NCI-H510A treated with DMSO at 0.1 percent for 48 hours (cell line): ENCODE measurements around the gene EXD3.
"Not testable (repeated sequence)": the region's sequence is repeated elsewhere in the genome, so short reads cannot be mapped to it uniquely, and the experiment has no call there.

ENCODE experiments used
- DNase-seq: peaks from one replicate; lab custom pipeline; 2025; lab: John Stamatoyannopoulos, UW

The EXD3 gene

DNA sequence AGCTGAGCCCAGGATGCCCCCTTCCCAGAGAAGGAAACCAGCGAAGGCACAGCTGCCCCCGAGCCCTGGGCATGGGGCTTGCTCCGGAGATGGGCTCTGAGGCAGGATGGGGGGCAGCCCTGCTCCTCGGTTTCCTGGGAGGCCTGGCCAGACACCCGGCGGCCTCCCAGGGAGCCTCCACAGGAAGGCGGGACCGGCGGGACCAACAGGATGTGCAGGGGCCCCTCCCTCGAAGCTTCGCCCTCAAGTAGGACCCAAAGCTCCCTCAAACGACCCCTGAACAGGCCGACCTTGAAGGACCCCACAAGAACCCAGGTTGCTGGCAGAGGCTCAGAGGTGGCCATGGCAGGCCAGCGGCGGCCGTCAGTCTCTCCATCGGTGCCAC, 11.7 kb downstream of the EXD3 start:
- DNase-seq: no peak

DNA sequence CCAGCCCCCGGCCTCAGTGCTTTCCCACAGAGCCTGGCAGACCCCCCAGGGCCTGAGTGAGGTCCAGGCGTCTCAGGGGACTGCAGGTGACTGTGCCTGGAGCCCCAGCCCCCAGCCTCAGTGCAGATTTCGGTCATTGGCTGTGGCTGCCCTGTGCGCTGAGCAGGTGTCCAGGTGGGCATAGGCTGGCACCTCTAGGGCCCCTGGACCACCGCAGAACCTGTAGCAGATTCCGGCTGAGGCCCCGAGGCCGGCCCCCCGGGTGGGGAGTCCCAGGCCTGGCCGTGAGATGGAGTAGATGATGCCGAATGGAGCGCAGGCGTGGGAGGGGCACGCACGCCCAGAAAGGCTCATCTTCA, 12.1 kb downstream of the EXD3 start:
- DNase-seq: no peak

DNA sequence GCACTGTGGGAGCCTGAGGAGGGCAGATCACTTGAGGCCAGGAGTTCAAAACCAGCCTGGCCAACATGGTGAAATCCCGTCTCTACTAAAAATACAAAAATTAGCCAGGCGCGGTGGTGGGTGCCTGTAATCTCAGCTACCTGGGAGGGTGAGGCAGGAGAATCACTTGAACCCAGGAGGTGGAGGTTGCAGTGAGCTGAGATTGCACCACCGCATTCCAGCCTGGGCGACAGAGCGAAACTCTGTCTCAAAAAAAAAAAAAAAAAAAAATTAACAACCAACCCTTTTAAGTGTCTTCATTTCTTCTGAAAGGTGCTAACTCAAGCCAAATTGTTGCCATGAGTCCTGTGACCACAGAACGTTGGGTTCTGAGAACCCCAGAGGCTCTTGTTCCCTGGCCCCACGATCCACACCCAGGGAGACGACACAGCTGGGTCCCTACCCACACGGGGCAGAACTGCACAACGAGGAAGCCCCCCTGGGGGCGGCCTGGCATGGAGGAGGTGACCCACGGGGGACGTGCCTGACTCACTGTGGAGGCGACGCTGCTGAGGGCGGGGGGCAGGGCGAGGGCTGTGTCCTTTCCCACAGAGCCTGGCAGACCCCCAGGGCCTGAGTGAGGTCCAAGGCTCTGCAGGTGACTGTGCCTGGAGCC, 12.6 kb downstream of the EXD3 start:
- DNase-seq: not testable (repeated sequence)

DNA sequence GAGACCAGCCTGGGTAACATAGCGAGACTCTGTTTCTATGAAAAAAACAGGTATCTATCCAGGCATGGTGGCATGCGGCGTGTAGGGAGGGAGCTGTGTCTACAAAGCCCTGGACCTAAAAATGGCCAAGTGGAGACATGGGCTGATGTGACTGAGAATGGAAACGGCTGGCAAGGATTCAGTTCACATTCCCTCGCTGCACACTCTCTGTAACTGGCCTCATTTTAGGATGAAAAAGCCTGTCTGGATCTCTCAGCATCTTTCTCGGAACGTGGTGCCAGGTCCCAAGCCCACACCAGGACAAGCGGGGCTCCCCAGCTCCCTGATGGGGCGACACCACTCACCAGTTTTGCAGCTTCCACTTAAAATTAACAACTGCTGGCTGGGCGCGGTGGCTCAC, 13.4 kb downstream of the EXD3 start:
- DNase-seq: no peak

DNA sequence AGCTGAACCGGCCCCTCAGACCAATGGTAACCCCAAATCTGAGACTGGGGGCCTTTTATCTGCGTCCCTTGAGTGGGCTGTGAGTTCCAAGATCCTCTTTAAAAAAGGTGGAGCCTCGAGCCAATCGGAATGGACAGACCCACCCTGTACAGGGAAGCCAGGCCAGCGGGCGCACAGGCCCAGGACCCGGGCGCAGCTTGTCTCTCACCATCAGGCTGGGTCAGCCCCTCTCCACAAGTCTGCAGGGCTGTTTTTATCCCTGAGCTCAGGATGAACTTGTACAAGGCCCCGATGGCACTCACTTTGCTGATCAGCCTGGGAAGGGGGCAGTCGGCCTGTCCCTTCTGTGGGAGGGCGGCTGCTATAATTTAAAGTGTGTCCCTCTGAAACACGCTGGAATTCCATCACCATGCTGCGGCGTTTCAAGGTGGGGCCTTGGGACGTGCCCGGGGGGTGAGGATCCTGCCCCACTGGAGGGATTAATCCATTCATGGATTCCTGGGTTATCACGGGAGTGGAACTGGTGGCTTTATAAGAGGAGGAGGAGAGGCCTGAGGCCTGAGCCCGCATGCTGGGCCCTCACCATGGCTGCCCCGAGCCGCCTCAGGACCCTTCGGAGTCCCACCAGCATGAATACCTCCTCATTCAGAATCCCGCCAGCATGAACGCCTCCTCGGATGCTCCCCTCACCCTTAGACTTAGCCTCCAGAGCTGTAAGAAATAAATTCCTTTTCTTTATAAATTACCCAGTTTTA, 14.1 kb downstream of the EXD3 start:
- no peak for DNase-seq

DNA sequence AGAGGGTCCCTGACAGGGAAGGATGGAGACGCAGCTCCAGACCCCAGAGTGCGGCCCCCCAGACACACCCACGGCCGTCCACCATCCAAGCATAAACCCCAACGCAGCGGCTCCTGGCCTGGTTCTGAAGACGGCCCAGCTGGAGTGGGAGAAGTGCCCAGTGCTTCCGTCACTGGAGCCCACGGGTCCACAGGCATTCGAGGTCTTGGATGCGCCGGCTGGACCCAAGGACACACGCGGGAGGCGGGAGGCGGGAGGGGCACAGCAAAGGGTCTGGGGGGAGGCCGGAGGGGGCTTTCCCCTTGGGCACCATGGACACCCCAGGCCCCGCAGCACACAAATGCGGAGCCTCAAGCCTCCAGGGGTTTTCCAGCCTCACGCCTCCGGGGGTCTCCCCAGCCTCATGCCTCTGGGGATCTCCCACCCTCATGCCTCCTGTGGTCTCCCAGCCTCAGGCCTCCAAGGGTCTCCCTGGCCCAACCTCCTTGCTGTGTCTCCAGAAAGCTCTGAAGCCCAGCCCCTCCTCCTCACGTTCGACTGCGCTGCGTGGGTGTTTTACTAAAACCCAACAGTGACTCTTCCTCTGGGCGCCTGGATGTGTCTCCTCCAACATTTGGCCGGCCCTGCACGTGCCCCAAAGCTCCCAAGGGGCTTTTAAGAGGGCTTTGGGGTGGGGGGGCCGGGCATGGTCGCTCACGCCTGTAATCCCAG, 15.2 kb downstream of the EXD3 start:
- no peak for DNase-seq

DNA sequence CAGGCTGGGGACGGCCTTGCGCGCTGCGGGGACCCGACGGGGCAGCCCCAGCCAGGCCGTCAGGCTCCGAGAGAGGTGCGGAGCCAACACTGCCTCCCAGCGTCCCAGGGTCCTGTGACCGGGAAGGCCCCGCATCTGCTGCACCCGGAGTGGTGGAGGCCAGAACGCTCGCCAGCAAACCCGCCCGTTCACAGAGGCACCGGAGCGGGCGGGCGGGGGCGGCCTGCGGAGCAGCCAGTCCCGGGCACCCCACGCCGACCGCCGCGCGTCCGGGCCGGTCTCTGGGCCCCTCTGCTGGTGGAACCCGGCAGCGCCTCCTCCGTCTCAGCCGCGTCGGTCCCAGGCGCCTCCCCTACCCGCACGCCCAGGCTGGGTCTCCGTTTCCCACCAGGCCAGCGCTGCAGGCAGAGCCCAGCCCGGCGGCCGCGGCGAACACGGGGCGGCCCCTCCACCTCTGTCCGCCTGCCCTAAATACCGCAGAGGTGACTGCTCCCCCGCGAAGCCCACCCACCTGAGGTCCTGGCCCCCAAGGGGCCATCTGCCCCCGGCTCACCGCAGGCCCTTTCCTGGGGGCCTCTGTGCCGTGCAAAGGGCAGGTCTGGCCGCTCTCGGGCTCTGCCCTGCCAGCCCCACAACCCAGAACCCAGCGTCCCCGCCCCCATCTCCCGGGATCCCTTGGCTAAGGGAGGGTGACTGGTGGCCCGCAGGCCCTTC, 15.9 kb downstream of the EXD3 start:
- DNase-seq: peak; percentile 43

DNA sequence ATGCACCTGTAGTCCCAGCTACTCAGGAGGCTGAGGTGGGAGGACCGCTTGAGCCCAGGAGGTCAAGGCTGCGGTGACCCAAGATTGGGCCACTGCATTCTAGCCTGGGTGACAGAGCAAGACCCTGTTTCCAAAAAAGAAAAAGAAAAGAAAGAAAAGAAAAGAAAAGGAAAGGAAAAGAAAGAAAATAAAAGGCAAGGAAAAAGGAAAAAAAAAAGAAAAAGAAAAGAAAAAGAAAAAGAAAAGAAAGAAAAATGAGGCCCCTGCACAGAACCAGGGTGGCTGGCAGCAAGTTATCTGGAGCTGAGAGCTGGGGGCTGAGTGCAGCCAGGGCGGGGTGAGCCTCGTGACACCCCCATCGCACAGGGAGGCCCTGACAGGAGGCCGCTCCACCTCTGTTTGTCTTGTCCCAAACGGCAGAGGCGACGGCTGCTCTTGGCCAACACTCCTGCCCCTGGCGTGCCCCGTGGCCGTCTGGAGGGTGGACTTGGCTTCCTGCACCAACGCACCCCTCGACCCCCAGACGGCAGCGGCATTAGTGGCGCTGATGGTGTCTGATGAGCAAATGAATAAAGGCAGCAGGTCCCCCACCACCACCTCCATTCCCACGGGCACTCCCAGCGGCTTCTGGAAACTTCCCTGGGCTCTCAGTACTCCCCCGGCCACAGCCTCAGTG, 16.7 kb downstream of the EXD3 start:
- DNase-seq: no peak

DNA sequence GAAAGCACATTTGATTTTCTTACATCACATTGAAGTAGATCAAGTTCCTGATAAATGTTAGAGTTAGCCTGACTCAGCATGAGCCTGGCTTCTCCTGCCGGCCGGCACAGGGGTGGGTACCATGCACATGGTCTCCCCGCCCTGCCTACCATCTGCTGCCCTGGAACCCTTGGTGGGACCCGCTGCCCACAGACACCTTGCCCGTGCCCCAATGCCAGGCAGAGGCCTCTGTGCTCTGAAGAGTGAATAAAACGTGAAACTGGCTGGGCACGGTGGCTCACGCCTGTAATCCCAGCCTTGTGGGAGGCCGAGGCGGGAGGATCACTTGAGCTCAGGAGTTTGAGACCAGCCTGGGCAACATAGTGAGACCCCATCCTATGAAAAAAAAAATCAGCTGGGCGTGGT, 17.3 kb downstream of the EXD3 start:
- no peak for DNase-seq

DNA sequence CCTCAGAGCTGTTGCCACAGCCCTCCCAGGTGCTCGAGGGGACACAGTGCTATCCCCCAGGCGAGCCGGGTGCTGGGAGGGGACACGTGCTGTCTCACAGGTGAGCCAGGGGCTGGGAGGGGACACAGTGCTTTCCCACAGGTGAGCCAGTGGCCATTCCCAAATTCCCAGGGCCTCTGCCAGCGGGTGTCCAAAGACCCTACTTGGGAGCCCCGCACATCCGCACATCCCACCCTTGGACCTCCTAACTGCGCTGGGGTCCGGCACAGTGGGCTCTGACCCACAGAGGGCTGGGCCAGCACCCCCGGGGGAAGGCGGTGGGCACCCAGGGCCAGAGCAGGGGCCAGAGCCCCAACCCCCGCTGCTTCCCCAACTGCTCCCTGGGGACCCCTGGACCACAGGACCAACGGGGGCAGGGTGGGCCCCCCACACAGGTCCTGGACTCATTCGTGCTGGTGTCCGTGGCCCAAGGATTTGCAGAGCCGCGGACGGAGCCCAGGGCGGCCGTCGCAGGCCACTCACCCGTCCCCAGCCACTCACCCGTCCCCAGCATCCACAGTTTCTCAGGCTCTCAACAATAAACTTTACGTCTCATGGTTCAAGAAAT, 17.9 kb downstream of the EXD3 start:
- no peak for DNase-seq

DNA sequence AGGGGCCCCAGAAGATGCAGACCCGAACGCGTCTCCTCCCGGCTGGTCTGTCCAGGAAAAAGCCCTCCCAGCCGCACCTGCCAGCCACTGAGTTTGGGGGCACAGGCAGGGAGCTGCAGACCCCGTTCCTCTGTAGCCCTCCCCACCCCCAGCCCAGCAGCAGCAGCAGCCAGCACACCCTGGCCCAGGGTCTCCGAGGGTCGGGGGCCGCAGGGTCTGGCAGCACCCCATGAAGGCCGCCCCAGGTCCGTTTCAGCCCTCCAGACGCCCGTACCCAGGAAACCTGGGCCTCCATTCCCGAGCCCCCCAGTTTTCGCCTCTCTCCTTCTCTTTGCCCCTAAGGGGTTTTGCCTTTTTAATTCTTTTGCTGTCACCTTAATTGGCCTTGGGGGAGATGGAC, 19.7 kb downstream of the EXD3 start:
- DNase-seq: no peak

DNA sequence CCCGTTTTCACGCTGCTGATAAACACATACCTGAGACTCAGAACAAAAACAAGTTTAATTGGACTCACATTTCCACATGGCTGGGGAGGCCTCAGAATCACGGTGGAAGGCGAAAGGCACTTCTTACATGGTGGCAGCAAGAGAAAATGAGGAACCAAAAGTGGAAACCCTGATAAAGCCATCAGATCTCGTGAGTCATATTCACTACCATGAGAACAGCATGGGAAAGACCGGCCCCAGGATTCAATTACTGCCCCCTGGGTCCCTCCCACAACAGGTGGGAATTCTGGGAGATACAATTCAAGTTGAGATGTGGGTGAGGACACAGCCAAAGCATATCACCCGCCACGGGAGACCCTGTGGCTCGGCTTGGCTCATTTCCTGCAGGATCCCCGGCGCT, 20.2 kb downstream of the EXD3 start:
- DNase-seq: no peak

DNA sequence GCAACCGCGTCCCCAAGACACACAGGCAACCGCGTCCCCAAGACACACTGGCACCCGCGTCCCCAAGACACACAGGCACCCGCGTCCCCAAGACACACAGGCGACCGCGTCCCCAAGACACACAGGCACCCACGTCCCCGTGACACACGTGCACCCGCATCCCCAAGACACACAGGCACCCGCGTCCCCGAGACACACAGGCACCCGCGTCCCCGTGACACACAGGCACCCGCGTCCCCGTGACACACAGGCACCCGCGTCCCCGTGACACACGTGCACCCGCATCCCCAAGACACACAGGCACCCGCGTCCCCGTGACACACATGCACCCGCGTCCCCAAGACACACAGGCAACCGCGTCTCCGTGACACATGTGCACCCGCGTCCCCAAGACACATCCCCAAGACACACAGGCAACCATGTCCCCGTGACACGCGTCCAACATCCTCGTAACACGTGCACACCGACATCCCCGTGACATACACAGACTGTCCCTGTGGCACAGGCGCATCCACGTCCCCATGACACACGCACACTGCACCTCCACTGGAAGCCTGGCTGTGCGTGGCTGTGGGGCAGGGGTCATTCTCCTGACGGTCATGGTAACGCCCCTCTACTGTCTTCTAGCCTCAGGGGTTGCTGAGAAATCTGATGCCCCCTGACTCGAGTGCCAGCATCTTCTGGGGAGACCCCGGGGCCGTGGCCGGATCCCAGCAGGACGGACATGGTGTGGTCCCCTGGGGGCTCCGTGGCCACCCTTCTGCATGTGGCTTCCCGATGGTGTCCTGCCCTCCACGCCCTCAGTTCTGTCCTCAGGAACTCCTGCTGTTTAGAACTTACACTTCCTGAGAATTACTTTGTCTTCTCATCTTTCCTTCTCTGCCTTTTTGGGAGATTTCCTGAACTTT, 24.1 kb downstream of the EXD3 start:
- no peak for DNase-seq

DNA sequence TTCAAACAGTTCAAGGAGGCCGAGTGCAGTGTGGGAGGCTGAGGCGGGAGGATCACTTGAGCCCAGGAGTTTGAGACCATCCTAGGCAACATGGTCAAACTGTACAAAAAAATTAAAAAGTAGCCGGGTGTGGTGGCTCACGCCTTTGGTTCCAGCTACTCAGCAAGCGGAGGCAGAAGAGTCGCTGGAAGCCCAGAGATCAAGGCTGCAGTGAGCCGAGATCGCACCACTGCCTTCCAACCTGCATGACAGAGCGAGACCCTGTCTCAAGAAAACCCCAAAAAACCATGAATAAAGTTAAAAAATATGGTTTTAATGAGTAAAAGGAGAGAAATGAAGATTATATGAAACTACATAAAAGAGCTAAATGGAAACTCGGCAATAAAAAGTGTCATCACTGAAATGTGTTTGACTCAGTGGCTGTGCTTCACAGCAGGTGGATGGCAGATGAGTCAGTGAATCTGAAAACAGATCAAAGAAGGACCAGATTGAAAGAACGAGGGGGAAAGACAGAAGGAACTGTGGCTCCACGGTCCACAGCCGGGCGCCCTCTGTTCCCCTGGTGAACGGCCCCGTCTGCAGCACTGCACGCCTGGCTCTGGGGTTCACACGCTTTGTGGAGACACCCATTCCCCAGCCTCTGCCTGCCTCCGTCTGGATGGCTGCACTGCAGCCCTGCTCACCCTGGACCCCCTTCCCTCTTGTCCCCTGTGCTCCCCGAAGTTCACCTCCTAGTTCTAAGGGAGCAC, 25.1 kb downstream of the EXD3 start:
- no peak for DNase-seq

DNA sequence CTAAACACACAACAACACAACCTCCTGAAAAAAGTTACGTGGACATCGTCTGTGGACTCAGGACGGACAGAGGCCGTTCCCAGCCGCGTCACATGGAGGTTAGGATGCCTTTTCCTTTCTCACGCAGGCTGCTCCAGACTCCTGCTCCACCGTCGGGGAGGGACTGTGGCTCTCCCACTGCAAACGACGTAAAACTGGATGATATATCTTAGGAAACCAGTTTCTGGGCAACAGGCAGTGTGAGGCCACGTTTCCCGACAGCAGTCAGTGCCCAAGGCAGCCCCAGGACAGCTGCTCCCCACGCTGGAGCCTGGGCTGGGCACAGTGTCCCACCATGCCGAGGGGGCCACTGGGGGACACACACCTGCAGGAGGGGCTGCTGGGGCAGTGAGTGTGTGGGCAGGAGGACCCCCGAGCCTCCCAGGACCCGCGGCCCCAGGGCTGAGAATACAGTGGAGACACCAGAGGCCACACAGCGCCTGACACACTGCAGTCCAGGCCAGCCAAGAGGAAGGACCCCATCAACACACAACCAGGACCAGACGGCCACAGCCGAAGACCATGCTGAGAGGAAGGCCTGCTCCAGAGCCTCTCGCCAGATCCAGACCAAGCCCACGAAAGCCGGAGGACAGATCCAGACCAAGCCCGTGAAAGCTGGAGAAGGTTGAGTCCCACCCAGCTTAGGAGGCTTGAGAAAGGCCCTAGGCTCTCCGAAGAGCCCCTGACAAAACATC, 26.2 kb downstream of the EXD3 start:
- DNase-seq: no peak

DNA sequence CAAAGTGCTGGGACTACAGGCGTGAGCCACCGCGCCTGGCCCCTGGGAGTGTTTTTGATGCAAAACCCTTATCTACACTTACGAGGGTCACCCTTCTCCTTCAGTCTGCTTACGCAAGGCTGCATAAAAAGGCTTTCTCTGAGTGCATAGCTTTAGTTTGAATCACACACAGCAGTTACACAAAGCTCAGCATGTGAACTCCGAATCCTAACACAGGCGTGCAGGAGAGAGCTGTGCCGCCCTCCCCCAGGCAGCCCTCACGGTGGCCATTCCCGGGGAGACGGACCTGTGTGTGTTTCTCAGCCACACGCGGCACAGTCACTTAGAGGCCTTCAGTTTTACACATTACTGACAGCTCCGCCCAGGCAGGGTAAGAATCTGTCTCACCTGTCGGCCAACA, 26.7 kb downstream of the EXD3 start:
- no peak for DNase-seq

DNA sequence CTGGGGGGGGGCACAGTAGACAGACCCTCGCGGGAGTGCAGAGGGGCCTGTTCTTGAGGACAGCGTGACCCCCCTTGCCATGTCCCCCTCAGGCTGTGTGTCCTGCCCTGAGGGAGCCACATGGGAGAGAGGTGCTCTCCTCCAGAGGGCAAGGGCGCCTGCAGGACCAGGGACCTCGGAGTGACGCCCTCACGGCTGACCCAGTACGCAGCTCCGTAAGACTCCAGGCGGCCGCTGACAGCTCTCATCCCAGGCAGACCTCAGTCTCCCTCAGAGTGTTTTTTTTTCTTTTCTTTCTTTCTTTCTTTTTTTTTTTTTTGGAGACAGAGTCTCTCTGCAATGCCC, 27.3 kb downstream of the EXD3 start:
- no peak for DNase-seq

DNA sequence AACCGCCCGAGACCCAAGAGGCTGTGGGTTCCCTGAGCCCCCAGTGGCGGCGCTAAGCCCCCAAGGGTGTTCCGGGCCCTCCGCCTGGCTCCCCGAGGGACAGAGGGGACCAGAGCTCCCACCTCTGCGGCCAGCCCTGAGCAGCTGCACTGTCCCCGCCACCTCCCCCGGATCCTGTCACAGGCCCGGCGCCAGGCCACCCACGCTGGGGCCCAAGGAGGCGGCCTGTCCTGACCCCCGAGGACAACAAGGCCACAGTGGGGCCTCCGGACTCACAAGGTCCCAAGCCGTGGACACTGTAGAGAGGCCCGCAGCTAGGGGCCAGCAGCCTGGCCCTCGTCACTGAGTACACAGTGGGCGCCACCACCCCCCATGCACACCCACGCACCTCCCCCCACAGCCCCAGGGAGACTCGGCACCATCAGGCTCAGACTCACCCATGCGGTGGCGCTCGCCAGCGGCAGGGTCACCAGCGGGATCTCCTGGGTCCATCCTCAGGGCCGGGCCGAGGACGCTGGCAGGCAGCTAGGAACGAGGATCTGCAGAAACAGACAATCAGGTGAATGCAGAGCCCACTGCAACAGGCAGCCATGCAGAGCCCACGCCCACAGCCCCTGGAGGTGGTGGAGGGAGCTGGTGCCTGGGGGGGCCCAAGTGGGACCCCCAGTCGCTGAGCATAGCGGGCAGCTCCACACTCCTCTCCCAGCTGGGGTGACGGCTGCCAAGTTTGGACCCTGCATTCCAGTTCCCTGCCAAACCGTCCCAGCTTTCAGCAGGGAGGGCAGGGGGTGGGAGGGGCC, 27.9 kb downstream of the EXD3 start:
- no peak for DNase-seq
